Neural crest cell (in vitro differentiated cells): ENCODE results near the gene KLHL35. TPM values are rescaled to one million over a fixed set of nuclear protein-coding genes. Genes with fewer than 3 reads are reported as not detected.

Experiments
- DNase-seq: peaks from one replicate; pipeline ENCODE4 v3.0.0; 2021; ENCODE audit warnings: low read depth, mixed read lengths, low spot score
- H3K27ac Mint-ChIP-seq: one replicate; pipeline ENCODE4 v1.8.0; 2021; ENCODE audit warnings: mild to moderate bottlenecking, mixed read lengths; ENCODE audit not compliant: unreplicated experiment
- H3K27me3 Mint-ChIP-seq: 2 replicates; pipeline ENCODE4 v1.8.0; 2021; ENCODE audit warnings: low read depth, mild to moderate bottlenecking, mixed read lengths
- H3K36me3 Mint-ChIP-seq: 2 replicates; pipeline ENCODE4 v1.8.0; 2021; ENCODE audit warnings: low read depth, mild to moderate bottlenecking, mixed read lengths
- H3K4me1 Mint-ChIP-seq: 2 replicates; pipeline ENCODE4 v1.8.0; 2021; ENCODE audit warnings: mixed read lengths
- H3K4me3 Mint-ChIP-seq: one replicate; pipeline ENCODE4 v1.8.0; 2021; ENCODE audit warnings: mild to moderate bottlenecking, mixed read lengths
- H3K9me3 Mint-ChIP-seq: 2 replicates; pipeline ENCODE4 v1.8.0; 2021; ENCODE audit warnings: mixed read lengths
- total RNA-seq: library from RNA; stranded (reverse); gene quantifications from 2 replicates; pipeline ENCODE4 v1.2.1, GENCODE V29; 2021
- TF ChIP-seq, protein P1 (sequence below): fragments of 200-600 bp; sonication (generic); conservative IDR thresholded peaks from 2 replicates; pipeline ENCODE4 v1.5.0; 2021; ENCODE audit warnings: antibody characterized with exemption, mild to moderate bottlenecking

Gene KLHL35
- total RNA-seq, 1 donor from 2014 or later: 11.6 TPM

DNA sequence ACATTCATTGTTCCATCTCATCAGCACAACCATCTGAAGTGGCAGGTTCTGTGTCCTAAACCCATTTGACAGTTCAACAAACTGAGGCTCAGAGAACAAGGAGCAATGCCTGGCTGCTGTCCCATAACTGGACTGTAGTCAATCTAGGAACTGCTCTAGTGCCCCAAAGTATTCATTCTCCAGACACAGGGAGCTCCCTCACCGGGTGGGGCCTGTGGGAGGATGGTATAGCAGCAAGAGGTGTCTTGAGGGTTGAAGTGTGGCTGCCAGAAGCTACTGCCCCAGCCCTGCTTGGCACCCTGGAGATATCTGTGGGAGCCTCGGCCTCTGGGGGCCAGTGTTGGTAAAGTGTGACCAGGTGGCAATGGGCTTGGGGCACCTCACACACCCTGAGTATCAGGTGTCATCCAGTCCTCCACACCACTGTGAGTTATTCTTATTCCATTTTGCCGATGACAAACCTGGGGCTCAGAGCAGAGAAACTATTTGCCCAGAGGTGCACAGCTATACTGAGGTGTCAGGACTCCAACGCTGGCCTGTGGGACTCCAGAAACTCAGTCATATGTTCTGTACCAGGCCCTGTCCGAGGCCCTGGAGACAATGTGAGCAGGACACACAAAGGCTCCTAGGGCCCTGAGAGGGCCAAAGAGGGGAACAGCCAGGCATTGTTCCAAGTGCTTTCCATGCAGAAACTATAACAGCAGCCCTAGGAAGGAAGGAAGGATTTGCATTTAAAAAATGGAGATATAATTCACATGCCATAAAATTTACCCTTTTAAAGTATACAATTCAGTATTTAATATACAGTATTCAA is 46.0 kb upstream of the KLHL35 start:
- no peak for DNase-seq
- Mint-ChIP-seq H3K27me3 (no peaks in the 10 kb centered on the region), H3K4me3 (no peak overlapping the region), H3K27ac (no peak overlapping the region), H3K4me1 (peaks cover 46% of the 10 kb centered on the region), H3K36me3 (no peaks in the 10 kb centered on the region), H3K9me3 (no peaks in the 10 kb centered on the region)
- TF ChIP-seq, protein P1, sequence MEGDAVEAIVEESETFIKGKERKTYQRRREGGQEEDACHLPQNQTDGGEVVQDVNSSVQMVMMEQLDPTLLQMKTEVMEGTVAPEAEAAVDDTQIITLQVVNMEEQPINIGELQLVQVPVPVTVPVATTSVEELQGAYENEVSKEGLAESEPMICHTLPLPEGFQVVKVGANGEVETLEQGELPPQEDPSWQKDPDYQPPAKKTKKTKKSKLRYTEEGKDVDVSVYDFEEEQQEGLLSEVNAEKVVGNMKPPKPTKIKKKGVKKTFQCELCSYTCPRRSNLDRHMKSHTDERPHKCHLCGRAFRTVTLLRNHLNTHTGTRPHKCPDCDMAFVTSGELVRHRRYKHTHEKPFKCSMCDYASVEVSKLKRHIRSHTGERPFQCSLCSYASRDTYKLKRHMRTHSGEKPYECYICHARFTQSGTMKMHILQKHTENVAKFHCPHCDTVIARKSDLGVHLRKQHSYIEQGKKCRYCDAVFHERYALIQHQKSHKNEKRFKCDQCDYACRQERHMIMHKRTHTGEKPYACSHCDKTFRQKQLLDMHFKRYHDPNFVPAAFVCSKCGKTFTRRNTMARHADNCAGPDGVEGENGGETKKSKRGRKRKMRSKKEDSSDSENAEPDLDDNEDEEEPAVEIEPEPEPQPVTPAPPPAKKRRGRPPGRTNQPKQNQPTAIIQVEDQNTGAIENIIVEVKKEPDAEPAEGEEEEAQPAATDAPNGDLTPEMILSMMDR: no peak

DNA sequence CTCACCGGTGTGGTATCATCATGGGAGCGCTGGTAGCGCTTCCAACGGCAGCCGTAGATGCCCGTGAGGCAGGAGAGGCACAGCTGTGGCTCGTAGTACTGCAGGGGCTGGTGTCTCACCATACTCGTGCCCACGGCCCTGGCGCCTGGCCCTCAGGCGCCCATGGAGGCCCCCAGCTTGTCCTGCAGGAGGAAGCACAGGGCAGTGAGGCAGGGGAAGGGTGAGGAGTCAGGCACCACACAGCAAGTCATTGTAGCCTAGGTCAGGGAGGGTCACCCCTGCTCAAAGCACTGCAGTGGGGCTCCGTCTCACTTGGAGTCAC is 44.6 kb upstream of the KLHL35 start:
- DNase-seq: no peak
- Mint-ChIP-seq H3K27me3 (no peaks in the 10 kb centered on the region), H3K4me1 (peaks cover 47% of the 10 kb centered on the region), H3K9me3 (no peaks in the 10 kb centered on the region), H3K27ac (no peak overlapping the region), H3K4me3 (no peak overlapping the region), H3K36me3 (no peaks in the 10 kb centered on the region)
- TF ChIP-seq, protein P1: no peak

DNA sequence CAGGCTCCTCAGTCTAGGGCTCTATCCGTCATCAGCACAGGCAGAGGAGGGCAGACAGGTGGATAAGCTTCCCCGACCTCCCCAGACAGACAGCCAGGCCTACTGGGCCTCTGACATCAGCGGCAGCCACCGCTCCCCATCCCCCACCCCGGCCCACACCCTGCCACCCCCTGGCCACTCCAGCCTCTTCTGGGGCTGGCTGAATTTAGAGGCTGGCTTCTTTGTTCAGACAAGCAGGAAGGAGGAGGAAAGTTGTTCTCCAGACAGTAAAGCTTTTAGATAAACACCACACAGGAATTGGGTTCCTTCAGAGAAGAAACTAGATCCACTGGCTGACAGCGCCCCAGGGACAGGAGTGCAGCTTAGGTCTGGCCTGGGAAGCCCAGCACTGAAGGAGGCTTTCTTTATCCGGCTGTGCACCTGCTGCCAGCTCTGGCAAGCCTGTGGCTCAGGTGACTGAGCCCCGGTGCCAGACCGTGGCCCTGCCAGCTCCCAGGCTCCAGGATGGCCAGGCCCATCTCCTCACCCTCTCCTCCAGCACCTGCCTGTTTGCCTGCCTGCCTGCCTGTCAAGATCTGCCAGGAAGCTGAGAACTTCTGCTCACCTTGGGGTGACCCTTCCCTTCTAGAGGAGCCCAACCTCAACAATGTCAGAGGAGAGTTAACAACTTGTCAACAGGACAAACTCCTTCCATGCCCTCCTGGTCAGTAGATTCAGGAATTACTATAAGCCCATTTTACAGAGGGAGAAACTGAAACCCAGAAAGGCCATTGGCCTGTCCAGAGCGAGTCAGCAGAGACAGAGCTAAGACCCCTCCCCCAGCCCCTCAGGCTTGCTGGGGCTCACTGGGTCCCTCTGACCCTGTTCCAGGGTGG is 44.0 kb upstream of the KLHL35 start:
- peak overlapping the region; percentile 50 for H3K27ac Mint-ChIP-seq
- peaks cover 48% of the 10 kb centered on the region for H3K4me1 Mint-ChIP-seq
- H3K36me3 Mint-ChIP-seq: no peaks in the 10 kb centered on the region
- TF ChIP-seq, protein P1: no peak
- H3K4me3 Mint-ChIP-seq: no peak overlapping the region
- no peaks in the 10 kb centered on the region for H3K27me3 Mint-ChIP-seq
- DNase-seq: no peak
- no peaks in the 10 kb centered on the region for H3K9me3 Mint-ChIP-seq

DNA sequence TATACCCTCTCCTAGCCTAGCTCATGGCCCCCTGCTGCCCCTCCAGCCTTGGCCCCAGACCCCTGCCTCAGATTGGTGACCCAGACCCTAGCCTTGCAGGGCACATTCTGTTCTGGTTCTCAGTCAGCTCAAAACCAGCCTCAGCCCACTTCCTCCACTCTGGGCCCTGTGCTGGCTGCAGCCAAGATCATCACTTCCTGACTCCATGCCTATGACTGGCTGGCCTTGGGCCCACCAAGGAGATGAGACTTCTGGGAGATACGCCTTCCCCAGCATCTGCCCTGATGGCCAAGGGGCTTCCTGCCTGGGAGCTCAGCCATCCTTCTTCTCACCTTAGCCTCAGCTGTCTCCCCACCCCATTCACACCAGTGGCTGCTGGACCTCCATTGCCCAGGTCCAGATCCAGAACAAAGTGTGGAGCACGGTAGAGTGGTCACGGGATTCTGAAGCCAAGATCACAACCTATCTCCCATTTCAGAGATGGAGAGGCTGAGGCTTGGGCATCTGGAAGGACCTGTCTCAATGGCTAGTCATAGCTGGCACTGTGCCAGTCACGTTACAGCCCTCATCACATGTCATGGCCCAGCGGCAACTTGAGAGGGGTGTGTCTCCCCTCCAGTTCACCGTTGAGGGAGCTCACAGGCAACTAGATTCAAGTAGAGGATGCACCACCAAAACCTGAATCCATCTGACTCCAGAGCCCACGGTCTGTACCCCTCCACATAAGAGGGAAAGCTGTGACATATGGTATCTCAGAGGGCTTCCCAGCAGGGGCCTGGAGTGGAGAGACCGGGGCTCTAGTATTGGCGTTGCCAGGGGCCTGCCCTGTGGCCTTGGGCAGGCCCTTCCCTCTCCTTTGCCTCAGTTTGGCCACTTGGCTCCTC is 43.0 kb upstream of the KLHL35 start:
- no peak overlapping the region for H3K4me3 Mint-ChIP-seq
- H3K36me3 Mint-ChIP-seq: no peaks in the 10 kb centered on the region
- H3K9me3 Mint-ChIP-seq: no peaks in the 10 kb centered on the region
- H3K4me1 Mint-ChIP-seq: peaks cover 54% of the 10 kb centered on the region
- H3K27ac Mint-ChIP-seq: no peak overlapping the region
- TF ChIP-seq, protein P1: no peak
- no peak for DNase-seq
- no peaks in the 10 kb centered on the region for H3K27me3 Mint-ChIP-seq
